HG02678 (cell line): ENCODE data around the gene GNG12.

Experiments
- ATAC-seq: cut with Tn5 transposase; IDR thresholded peaks from one replicate; pipeline ENCODE4 v1.9.1; 2021; ENCODE audit warnings: mild to moderate bottlenecking, moderate library complexity; ENCODE audit not compliant: unreplicated experiment

The GNG12 gene

DNA sequence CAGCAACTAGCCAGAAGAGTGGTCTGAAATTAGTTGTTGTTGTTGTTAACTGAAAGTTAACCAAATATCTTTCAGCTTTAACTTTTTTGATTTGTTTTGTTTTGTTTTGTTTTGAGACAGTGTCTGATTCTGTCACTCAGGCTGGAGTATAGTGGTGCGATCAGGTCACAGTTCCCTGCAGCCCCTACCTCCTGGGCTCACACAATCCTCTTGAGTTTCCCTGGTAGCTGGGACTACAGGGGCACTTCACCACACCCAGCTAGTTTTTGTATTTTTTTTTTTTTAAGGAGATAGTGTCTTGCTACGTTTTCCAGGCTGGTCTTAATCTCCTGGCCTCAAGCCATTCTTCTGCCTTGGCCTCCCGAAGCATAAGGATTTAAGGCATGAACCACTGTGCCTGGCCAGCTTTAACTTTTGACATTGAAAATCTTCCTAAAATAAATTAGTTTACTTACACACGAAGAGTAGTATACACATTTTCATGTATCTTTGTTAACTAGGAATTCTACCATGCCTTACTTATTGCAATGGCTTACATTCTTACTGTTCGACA, 45.0 kb downstream of the GNG12 start:
- no peak for ATAC-seq

DNA sequence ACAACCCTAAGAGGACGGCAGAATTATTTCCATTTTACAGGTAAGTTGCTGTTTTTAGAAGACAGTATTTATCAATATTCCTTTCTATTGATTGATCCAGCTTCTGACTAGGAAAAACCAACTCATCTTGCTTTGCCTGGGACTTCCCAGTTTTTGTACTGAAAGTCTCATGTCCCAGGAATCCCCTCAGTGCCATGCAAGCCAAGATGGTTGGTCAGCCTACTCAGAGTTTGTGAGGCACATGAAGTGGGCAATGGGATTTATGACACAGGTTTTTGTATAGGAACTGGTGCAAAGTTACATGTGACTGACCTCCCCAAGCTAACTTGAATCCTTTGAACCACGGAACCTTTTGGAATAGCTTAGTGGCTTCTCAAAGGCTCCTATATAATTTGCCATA, 45.5 kb downstream of the GNG12 start:
- ATAC-seq: no peak

DNA sequence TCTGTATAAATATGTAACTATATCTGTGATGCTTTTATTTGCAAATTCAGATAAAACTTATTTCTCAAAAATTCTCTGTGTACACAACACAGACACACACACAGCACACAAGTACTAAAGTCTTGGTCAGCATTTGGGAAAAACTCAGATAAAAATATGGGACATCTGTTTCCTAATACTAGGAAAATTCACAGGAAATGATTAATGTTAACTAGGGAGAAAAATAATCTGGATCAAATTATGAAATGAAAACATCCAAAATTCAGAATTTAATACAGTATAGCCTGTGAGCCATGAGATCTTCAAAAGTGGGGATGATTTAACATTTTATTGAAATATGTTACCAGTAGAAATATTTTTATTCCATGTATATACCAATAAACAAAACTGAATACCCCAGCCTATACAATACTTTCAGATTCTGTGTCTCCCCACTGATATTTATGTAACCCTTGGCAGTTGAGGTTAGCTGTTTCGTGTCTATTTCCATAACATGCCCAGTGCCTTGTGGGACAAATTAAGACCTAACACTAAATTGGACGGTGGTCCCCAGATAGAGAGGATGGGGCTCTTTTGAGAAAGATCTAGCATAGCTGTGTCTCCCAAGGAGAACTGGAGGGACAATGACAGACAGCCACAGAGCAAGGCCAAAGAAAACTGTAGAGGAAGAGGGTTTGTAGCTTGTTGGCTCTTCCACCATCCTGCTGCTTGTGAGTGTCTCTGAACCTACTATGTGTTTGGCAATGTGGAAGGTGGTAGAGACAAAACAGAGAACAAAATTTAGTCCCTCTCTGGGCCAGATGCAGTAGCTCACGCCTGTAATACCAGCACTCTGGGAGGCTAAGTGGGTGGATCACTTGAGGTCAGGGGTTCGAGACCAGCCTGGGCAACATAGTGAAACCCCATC, 47.2 kb downstream of the GNG12 start:
- no peak for ATAC-seq

DNA sequence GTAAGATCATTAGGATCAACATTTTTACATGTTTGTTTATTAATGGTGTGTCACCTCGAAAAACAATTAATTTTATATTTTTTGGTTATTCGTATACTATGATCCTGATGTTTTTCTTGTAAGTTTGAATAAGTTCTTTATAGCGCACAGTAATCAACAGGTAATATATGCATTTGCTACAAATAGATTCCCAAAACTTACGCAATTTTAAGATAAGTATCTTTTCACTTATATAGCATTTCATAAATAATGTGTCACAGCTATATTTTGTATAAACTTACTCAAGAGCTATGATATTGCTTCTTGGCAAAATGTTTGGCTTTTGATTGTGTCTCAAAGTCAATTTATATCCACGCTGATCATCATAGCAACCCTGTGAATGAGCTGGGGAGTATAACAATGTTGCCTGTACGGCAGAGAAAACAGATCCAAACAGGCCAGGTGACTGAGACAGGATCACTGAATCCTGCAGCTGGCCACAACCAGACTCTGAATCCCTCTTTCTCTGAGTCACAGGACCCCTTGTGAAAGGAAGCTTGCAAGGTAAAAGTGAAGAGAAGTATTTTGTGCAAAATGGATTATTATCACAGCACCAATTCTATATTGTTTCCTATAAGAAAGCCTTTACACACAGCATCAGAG, 48.6 kb downstream of the GNG12 start:
- ATAC-seq: no peak

DNA sequence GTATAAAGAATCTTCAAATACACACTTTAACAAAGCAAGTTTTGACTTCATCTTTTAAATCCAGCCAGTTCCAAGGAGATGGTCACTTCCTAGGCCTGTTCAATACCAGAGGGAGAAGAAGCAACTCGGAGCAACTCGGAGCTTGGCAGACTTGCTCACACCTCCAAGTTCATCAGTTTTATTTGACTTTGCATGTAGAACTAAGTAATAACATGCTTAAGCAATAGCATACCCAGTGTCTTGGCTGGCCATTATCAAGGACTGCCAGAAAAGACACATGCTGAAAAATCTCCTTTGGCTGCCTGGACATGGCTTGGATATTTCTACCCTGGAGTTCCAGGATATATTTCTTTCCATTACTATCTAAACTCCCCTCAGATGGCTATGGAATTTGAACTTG, 52.6 kb downstream of the GNG12 start:
- no peak for ATAC-seq

DNA sequence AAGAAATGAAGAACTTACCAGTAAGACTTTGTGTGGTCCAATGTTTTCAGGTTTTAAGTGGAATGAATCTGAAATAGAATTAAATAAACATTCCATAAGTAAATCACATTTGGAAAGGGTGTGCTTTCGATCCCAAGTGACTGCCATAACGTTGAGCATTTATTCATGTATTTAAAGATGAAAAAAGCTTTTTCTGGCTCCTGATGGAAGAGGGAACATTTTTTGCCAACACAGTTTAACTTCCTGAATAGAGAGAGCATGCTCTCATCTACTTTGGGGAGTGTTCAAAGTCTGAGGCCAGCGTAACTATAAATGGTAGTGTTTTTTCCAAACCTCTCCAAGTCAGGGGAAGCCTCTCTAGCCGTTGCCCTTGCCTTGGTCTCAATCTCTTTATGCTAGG, 55.8 kb downstream of the GNG12 start:
- no peak for ATAC-seq

DNA sequence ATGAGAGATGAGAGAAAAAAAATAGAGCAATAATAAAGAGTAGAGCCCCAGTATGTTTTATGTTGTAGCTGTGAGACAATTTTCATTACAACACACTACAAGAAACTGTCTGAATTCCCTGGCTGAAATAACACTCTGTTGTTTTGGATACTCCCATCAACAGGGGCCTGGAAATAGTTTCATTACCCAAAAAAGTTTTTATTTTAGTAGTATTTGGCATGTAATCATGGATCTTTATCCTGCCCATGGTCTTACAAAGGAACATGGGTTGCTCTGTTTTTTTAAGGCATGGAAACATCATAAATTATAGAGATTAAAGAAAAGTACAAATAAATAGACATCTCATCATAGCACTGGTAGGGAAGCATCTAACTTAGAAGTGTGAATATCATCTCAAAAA, 56.3 kb downstream of the GNG12 start:
- ATAC-seq: no peak

DNA sequence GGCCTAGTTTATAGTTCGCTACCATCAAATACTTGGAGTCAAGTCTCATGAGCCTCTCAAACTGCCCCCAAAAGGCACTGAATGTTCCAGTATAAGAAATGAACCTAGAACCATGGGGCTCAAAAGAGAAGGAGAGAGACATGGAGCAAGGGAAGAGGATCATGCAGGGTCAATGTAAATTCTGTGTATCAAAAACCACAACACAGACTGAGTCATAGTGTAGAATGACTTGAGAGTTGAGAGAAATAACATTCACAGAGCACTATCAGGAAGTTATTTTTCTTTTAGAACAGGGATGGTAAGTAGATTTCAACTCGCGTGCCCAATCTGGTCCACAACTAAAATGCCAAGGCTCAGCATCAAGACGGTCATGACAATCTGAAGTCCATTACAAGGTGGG, 59.8 kb downstream of the GNG12 start:
- ATAC-seq: no peak

DNA sequence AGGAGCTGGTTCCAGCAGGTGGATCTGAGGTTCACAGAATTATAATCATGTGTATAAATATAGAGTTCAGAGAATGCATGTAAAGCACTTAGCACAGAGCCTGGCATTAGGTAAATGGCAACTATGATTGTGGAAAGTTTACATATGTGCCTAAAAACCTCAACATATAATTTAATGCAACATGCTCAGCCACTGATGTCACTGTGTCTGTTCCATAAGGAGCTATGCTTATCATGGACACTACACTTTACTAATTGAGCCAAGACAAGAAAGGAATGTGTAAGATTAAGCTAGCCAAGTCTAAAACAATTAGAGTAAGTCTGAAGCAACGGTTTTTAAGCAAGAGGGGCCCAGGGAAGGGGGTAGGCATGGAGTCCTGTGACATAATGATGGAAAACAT, 61.5 kb downstream of the GNG12 start:
- ATAC-seq: no peak

DNA sequence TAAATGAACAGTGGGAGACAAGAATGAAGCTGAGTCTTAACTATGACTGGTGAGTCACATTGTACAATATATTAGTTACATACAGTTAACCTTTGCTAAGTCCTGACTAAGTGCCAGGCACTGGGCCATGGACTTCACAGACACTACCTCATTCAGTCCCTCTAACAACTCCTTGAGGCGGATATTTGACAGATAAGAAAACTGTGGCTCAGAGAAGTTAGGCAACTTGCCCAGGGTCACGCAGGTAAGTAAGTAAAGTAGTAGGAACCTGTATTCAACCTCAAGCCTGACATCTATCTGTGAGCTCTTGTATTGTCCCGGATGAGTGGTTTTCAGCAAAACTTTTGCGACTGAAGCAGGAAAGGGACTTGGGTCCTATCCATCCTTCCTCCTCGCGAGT, 62.1 kb downstream of the GNG12 start:
- no peak for ATAC-seq

DNA sequence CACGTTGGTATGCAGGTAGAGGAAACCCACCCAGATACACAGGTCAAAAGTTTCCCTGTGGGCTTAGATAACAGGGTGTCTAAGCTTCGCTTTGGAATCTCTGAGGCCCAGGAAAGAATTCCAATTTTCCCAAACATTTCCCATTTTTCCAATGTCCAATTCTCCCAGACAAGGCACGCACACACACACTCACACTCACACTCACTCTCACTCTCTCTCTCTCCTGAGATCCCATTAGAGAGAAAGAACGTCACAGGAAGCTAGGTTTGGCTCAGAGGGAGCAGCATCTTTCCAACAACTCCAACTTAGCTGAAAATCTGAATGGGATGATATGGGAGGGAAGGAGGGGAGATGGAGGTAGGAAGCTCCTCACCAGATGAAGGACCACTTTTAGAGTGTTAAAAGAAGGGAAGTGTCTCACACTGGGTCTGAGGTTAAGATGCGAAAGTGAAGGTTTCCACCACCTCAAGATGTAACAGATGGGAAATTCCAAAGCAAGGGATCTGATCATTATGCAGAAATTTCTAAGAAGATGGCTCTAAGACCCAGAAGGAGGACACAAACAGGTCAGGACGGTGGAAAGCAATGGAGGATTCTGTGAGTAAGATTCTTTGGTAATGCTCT, 63.5 kb downstream of the GNG12 start:
- no peak for ATAC-seq

DNA sequence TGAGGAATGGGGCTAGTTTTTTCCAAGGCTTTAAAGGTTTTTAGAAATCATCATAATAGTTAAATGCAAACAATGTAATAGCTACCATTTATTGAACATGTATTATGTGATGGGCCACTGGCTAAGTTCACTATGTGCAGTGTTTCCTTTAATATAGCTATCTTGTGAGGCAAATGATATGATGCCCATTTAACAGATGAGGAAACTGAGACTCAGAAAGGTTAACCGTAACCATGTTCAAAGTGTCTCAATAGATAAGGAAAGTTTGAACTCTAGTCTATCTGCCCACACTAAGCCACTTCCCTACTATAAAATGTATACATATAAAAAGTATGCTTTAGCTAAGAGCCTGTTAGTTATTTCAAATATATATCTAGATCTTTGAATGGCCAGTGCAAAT, 64.8 kb downstream of the GNG12 start:
- no peak for ATAC-seq

DNA sequence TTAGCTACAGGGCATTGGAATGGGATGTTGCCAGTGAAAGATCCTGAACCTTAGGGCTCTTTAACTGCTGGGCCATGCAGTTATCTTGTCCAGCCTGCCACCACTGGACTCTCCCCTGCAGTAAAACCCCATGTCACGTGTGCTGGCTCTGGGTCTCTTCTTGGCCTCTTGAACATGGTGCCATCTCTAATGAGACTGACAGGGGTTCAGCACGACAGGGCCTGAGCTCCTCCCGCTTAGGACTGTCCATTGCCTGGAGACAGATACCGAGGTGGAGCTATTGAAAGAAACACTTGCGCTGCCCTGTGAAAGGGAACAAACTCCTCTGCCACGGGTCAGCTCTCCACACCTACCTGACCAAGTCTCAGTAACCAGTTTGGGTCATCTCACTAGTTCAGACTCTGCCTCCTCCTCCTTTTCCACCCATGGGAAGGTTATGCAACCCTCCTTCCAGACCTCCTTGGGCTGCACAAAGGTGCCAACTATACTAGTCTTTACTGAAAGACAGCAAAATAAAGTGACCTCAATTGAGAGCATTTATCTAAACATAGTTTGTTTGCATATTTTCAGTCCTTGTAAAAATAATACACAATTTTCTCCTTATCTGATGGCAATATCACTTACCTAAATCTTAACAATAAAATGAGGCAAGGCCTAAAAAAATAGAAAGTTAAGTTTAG, 66.0 kb downstream of the GNG12 start:
- no peak for ATAC-seq

DNA sequence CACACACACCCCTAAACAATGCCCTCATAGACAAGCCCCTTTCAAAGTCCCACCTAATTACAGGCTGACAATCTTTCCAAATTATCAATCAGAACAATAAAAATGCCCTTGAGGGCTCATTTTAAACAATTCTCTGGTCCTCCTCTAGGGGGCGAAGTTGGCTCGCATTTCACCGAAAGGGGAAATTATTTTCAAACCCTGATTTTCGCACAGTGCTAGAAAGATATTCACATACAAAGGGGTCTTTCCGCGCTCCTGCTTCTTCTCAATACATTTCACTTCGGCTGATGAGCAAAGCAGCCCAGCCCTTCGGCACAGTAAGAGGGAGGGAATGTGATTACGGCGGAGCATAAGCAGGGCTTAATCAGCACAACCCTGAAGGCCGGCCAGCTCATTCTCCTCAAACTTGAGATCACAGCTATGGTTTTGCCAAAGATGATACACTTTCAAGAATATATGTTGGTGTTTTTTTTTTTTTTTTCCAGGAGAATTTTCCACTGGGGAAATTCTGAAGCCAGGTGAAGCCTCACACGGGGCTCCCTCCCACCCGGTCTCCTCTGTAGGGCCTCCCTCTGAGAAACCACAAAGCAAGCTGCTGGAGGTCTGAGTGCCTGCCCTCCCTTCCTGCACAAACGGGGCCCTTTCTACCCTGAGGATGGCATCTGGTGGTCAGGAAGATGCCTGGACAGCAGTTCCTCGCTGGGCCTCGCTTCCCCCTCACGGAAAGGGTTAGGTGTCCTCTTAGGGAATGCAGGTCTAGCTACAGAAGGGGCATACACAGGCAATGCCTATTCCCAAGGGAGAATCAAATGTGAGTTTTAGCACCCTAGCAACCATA, 66.9 kb downstream of the GNG12 start:
- ATAC-seq: peak; percentile 47

DNA sequence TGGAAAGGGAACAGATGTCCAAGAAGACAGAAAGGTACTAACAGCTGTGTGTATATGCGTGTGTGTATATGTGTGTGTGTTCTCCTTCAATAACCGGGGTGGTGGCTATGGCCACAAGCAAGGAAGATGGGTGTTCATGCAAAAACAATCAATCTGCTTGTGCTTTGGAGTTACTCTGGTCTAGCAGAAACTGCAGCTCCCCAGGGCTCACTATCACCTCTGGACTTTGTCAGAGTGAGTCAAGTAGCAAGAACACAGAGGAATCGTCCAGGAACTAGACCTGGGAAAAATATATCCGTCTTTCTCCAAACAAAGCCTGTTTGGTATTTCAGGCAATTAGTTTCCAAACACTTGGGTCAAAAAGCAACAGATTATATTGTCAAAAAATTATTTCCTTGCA, 68.6 kb downstream of the GNG12 start:
- no peak for ATAC-seq

DNA sequence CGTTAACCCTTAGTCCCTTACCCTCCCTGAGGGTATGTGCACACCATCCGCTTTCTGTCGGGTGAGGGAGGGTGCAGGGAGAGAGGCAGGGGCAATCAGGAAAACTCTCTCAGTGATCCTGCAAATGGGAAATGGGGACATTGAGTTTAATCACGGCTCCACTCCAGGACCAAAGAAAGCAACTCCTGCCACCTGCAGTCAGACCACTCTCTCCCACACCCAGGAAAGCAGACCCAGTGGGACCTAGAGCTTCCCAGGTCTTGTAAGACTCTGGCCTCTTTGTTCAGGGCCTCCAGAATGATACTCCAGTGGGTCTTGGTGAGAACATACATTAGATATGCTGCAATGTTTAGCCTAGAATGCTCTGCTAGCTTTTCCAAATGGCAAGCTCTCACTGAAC, 71.5 kb downstream of the GNG12 start:
- ATAC-seq: no peak

DNA sequence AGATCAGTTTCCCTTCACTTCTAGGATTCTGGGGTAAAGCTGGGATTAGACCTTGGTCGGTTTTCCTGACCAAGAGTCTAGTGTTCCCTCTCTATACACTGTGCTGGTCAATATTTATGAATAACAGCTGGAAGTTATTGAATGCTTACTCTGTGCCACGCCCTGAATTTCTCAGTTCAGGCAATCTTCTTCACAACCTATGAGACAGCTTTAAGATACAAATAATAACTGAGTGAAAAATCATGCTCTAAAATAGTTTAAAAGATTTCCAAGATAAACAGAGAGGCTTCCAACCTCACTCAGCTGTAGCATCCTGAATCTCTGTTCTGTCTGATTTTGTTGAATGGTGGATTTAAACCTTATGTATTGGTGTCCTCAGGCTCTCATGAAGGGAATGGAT, 72.2 kb downstream of the GNG12 start:
- ATAC-seq: no peak

DNA sequence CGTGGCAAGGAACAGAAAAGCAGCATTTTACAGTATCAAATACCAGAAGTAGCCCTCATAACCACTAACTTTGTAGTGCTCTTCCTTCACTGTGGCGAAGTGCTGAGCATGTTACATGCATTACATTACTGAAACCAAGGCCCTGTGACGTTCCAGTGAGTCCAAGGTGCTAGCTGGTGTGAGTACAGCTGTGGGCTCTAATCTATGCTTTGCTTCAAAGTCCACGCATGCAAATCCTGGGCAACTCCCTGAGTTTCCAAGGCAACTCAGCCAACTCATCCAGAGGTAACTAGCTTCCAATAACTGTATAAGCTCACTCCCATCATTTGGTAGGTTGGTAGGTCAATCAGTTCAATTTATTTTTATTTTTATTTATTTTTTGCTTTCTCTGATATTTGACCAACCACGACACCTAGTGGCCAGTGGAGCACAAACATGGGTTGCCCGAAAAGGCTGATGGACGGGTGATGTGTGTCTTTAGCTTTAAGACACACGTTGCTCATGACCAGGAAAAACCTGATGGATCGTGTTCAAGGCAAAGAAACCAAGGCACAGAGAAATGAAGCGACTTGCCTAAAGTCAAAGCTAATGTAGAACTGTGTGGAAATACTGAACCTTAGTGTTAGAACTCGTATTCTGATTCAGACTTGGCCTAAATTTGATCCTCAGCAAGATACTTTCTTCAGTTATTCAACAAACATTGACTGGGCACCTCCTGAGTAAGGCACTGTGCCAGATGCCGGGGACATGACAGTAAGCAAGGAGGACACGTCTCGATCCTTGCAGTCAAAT, 73.0 kb downstream of the GNG12 start:
- ATAC-seq: peak; percentile 99

DNA sequence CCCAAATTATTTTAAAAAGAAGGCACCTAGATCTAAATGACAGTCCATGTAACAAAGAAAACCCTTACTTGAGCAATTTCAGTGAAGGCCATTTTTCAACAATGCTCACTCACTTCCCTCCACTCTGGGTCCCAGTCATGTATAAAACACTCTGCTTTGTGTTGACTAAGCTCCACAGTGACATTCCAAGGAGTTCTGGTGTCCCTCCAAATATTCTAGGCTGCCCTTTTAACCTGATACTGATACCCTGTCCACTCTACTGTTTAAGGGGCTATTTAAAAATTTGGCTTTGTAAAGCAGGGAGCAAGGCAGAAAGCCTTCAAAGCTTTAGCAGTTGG, 73.6 kb downstream of the GNG12 start:
- peak; percentile 24 for ATAC-seq

DNA sequence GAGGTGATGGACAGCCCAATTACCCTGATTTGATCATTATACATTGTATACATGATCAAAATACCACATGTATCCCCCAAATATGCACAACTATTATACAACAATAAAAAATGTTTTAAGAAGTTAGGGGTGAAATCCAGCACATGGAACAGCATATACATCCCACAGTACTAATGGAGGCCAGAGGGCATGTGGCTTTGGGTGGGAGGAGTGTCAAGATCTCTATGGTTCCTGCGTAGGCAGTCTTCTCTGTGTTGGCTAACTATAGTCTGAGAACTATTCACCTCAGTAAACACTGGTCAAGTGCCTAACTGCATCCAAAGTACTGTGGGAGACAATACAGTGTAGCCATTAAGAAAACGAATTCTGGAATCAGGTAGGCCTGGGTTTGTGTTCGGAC, 74.2 kb downstream of the GNG12 start:
- no peak for ATAC-seq
